HepG2 (cell line): ENCODE data around the gene METAP1. TPM values are rescaled to one million over a fixed set of nuclear protein-coding genes. Genes with fewer than 3 reads are reported as not detected.

ENCODE experiments used
- BCL6 ChIP-seq: IDR thresholded peaks from 2 replicates; pipeline ENCODE4 v1.6.1; 2016; ENCODE audit warnings: missing genetic modification reagents, missing compliant biosample characterization
- FOSL1 ChIP-seq: sonication (generic); formaldehyde crosslinking; IDR thresholded peaks from 2 replicates; pipeline ENCODE4 v1.9.0; 2021; ENCODE audit warnings: missing genetic modification reagents, borderline replicate concordance
- KMT2A ChIP-seq: sonication (generic); formaldehyde crosslinking; IDR thresholded peaks from 2 replicates; pipeline ENCODE4 v1.4.0; 2020; ENCODE audit warnings: missing genetic modification reagents
- PHF20 ChIP-seq: sonication (generic); formaldehyde crosslinking; IDR thresholded peaks from 2 replicates; pipeline ENCODE4 v1.5.0; 2020; ENCODE audit warnings: mild to moderate bottlenecking, missing genetic modification reagents
- PPARG ChIP-seq: conservative IDR thresholded peaks from 2 replicates; pipeline ENCODE4 v1.6.1; 2016; ENCODE audit warnings: missing biosample characterization, missing genetic modification reagents
- SMAD9 ChIP-seq: sonication (generic); formaldehyde crosslinking; IDR thresholded peaks from 2 replicates; pipeline ENCODE4 v1.5.1; 2020; ENCODE audit warnings: mild to moderate bottlenecking, missing genetic modification reagents
- SNRNP70 ChIP-seq: fragments of 200-400 bp; formaldehyde crosslinking; IDR thresholded peaks from 2 replicates; pipeline ENCODE4 v1.6.1; 2017; ENCODE audit warnings: mild to moderate bottlenecking, low read depth, low read length, moderate library complexity
- ZKSCAN1 ChIP-seq: fragments of 150-350 bp; IDR thresholded peaks from 2 replicates; pipeline ENCODE4 v1.6.1; 2014; ENCODE audit warnings: low read length
- ZKSCAN8 ChIP-seq: IDR thresholded peaks from 2 replicates; pipeline ENCODE4 v1.6.1; 2016; ENCODE audit warnings: borderline replicate concordance, missing genetic modification reagents, missing compliant biosample characterization
- ZNF773 ChIP-seq: sonication (generic); formaldehyde crosslinking; IDR thresholded peaks from 2 replicates; pipeline ENCODE4 v1.4.0; 2020; ENCODE audit warnings: missing genetic modification reagents, borderline replicate concordance
- ZNF816 ChIP-seq: sonication (generic); formaldehyde crosslinking; IDR thresholded peaks from 2 replicates; pipeline ENCODE4 v1.8.0; 2022; ENCODE audit warnings: missing genetic modification reagents, mild to moderate bottlenecking, borderline replicate concordance
- polyA plus RNA-seq, 8 experiments: library from polyadenylated mRNA; depleted of rRNA in 3 of 8; stranded (reverse) in 7 of 8; unstranded in 1 of 8; fragments of >200 nt; fragmentation: Illumina TruSeq in 4 of 8; extraction: Trizol in 4 of 8; gene quantifications; 2 replicates each; pipeline versions ENCODE4 v1.2.1 to v1.2.3, GENCODE V29; 2011 to 2016; ENCODE audit warnings: low read depth in 4 of 8, missing spikeins in 1 of 8, mixed read lengths in 1 of 8; ENCODE audit not compliant: insufficient read depth in 1 of 8
- total RNA-seq, 5 experiments: library from RNA; depleted of rRNA; stranded (reverse); fragments of >200 nt; fragmentation: Illumina TruSeq; extraction: Trizol; gene quantifications; 2 replicates each; pipeline ENCODE4 v1.2.3, GENCODE V29; 2016; ENCODE audit warnings: low read depth in 1 of 5
- TF ChIP-seq, protein P1 (sequence below): sonication (generic); formaldehyde crosslinking; conservative IDR thresholded peaks from 2 replicates; pipeline ENCODE4 v1.8.1; 2023; ENCODE audit warnings: missing genetic modification reagents
- TF ChIP-seq, protein P2 (sequence below): sonication (generic); formaldehyde crosslinking; IDR thresholded peaks from 2 replicates; pipeline ENCODE4 v1.4.0; 2020; ENCODE audit warnings: missing genetic modification reagents
- TF ChIP-seq, protein P3 (sequence below): sonication (generic); formaldehyde crosslinking; IDR thresholded peaks from 2 replicates; pipeline ENCODE4 v1.5.0; 2020; ENCODE audit warnings: missing genetic modification reagents
- TF ChIP-seq, protein P4 (sequence below): sonication (generic); formaldehyde crosslinking; IDR thresholded peaks from 2 replicates; pipeline ENCODE4 v1.5.0; 2020; ENCODE audit warnings: mild to moderate bottlenecking, missing genetic modification reagents, borderline replicate concordance

METAP1 gene
- total and polyA plus RNA-seq, 2 of the 13 experiments (the other 11 are each of a cell fraction or from before 2014, with no cell fraction given) = 44.9 to 53.5 TPM

DNA sequence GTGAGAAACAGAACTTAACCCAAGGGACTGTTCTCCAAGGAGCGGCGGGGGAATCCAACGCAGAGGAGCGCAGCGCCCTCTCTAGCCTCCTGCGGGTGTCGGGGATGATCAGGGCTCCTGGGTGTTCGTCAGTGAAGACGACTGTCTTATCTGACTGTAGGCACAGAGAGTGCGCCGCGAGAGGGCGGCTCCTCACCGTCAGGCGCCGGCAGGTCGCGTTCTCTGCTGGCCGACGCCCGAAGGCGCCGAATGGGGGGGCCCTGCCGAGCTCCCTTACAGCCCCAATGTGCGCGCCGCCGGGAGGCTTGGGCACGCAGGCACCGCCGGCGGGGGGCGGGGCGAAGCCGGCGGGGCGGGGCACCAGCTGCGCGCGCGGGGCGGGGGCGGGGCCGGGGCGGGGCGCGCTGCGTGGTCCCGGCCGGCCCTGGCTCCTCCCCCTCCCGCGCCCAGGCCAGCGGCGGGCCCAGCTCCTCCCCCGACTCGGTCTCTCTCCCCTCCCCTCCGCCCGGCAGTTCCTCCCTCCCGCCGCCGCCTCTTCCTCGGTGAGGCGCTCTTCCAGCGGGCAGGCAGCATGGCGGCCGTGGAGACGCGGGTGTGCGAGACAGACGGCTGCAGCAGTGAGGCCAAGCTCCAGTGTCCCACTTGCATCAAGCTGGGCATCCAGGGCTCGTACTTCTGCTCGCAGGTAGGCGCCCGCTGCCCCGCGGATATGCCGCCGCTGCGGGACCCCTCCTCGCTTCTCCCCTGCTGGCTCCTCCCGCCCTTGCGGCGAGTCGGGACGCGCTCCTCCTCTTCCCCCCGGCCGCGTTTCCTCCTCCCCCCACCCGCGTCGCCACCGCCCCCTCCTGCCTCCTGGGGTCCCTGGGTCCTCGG, at the start of gene METAP1 (continued):
- TF ChIP-seq, protein P1, sequence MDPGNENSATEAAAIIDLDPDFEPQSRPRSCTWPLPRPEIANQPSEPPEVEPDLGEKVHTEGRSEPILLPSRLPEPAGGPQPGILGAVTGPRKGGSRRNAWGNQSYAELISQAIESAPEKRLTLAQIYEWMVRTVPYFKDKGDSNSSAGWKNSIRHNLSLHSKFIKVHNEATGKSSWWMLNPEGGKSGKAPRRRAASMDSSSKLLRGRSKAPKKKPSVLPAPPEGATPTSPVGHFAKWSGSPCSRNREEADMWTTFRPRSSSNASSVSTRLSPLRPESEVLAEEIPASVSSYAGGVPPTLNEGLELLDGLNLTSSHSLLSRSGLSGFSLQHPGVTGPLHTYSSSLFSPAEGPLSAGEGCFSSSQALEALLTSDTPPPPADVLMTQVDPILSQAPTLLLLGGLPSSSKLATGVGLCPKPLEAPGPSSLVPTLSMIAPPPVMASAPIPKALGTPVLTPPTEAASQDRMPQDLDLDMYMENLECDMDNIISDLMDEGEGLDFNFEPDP = no peak
- TF ChIP-seq ZNF816 (CRISPR knock-in tag) = 0 out of 2 replicates have a peak, but pooled peaks have one; percentile 83
- TF ChIP-seq PPARG = no peak
- 0 out of 2 replicates have a peak, but pooled peaks have one; percentile 39 for TF ChIP-seq KMT2A
- TF ChIP-seq ZKSCAN8 (CRISPR knock-in tag) = peak; percentile 53; the same call in 1 of the 2 replicates
- TF ChIP-seq SMAD9 (CRISPR knock-in tag) = no peak
- no peak for TF ChIP-seq ZKSCAN1
- TF ChIP-seq, protein P2, sequence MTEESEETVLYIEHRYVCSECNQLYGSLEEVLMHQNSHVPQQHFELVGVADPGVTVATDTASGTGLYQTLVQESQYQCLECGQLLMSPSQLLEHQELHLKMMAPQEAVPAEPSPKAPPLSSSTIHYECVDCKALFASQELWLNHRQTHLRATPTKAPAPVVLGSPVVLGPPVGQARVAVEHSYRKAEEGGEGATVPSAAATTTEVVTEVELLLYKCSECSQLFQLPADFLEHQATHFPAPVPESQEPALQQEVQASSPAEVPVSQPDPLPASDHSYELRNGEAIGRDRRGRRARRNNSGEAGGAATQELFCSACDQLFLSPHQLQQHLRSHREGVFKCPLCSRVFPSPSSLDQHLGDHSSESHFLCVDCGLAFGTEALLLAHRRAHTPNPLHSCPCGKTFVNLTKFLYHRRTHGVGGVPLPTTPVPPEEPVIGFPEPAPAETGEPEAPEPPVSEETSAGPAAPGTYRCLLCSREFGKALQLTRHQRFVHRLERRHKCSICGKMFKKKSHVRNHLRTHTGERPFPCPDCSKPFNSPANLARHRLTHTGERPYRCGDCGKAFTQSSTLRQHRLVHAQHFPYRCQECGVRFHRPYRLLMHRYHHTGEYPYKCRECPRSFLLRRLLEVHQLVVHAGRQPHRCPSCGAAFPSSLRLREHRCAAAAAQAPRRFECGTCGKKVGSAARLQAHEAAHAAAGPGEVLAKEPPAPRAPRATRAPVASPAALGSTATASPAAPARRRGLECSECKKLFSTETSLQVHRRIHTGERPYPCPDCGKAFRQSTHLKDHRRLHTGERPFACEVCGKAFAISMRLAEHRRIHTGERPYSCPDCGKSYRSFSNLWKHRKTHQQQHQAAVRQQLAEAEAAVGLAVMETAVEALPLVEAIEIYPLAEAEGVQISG (CRISPR knock-in tag) = peak; percentile 94
- no peak for TF ChIP-seq FOSL1 (CRISPR knock-in tag)
- TF ChIP-seq PHF20 (CRISPR knock-in tag) = 0 out of 2 replicates have a peak, but pooled peaks have one; percentile 2
- 0 out of 2 replicates have a peak, but pooled peaks have one; percentile 57 for TF ChIP-seq ZNF773
- TF ChIP-seq BCL6 (CRISPR knock-in tag) = peak; percentile 78
- TF ChIP-seq SNRNP70 = no peak
- TF ChIP-seq, protein P3, sequence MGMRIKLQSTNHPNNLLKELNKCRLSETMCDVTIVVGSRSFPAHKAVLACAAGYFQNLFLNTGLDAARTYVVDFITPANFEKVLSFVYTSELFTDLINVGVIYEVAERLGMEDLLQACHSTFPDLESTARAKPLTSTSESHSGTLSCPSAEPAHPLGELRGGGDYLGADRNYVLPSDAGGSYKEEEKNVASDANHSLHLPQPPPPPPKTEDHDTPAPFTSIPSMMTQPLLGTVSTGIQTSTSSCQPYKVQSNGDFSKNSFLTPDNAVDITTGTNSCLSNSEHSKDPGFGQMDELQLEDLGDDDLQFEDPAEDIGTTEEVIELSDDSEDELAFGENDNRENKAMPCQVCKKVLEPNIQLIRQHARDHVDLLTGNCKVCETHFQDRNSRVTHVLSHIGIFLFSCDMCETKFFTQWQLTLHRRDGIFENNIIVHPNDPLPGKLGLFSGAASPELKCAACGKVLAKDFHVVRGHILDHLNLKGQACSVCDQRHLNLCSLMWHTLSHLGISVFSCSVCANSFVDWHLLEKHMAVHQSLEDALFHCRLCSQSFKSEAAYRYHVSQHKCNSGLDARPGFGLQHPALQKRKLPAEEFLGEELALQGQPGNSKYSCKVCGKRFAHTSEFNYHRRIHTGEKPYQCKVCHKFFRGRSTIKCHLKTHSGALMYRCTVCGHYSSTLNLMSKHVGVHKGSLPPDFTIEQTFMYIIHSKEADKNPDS (CRISPR knock-in tag) = no peak
- TF ChIP-seq, protein P4, sequence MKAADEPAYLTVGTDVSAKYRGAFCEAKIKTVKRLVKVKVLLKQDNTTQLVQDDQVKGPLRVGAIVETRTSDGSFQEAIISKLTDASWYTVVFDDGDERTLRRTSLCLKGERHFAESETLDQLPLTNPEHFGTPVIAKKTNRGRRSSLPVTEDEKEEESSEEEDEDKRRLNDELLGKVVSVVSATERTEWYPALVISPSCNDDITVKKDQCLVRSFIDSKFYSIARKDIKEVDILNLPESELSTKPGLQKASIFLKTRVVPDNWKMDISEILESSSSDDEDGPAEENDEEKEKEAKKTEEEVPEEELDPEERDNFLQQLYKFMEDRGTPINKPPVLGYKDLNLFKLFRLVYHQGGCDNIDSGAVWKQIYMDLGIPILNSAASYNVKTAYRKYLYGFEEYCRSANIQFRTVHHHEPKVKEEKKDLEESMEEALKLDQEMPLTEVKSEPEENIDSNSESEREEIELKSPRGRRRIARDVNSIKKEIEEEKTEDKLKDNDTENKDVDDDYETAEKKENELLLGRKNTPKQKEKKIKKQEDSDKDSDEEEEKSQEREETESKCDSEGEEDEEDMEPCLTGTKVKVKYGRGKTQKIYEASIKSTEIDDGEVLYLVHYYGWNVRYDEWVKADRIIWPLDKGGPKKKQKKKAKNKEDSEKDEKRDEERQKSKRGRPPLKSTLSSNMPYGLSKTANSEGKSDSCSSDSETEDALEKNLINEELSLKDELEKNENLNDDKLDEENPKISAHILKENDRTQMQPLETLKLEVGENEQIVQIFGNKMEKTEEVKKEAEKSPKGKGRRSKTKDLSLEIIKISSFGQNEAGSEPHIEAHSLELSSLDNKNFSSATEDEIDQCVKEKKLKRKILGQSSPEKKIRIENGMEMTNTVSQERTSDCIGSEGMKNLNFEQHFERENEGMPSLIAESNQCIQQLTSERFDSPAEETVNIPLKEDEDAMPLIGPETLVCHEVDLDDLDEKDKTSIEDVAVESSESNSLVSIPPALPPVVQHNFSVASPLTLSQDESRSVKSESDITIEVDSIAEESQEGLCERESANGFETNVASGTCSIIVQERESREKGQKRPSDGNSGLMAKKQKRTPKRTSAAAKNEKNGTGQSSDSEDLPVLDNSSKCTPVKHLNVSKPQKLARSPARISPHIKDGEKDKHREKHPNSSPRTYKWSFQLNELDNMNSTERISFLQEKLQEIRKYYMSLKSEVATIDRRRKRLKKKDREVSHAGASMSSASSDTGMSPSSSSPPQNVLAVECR (CRISPR knock-in tag) = peak; percentile 84
